Bronchial epithelial cell (primary cell): ENCODE measurements around the gene ATXN10. TPM values are rescaled to one million over a fixed set of nuclear protein-coding genes. Genes with fewer than 3 reads are reported as not detected.

Source experiments
- DNase-seq: peaks from one replicate; pipeline ENCODE4 v3.0.0-alpha.2; 2010; ENCODE audit warnings: low read depth
- FAIRE-seq: peaks from 2 replicates; lab custom pipeline; 2011; peaks lifted over from hg19 to GRCh38; lab: Jason Lieb, UNC
- H3K27me3 ChIP-seq: 2 replicates; pipeline ENCODE4 v1.5.1; 2011; ENCODE audit warnings: low read length; ENCODE audit not compliant: control insufficient read depth, insufficient read depth
- H3K36me3 ChIP-seq: 2 replicates; pipeline ENCODE4 v1.5.1; 2011; ENCODE audit warnings: low read length; ENCODE audit not compliant: control insufficient read depth, insufficient read depth
- H3K4me3 ChIP-seq: 2 replicates; pipeline ENCODE4 v1.5.1; 2011; ENCODE audit warnings: mild to moderate bottlenecking, low read depth, low read length, control low read depth
- total RNA-seq: library from RNA; depleted of rRNA; stranded (reverse); fragments of >200 nt; gene quantifications from 2 replicates; pipeline ENCODE4 v1.2.1, GENCODE V29; 2014
- TF ChIP-seq, protein P1 (sequence below): IDR thresholded peaks from 2 replicates; pipeline ENCODE4 v1.5.1; 2011; ENCODE audit warnings: mild to moderate bottlenecking, moderate library complexity, low read length, control low read depth, inconsistent platforms; ENCODE audit not compliant: insufficient read depth, severe bottlenecking

Gene ATXN10
- total RNA-seq, 1 donor from 2014 or later = 81.9 TPM

DNA sequence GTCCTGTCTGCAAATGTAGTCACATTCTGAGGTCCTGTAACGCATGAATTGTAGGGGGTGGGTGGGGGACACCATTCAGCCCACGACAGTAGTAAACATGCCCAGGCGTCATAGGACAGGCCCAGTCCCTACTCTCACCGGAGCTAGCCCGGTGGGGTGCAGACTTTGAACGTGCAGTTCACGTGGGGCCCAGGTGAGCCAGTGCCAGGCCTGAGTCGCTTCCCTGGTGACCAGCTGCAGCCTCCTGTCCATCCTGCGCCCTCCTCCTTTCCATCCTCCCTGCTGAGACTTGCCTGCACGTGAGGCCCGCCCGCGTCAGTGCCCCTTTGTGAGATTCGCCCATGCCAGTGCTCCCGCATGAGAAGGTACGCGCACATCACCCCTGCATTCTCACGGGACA, 188.6 kb downstream of the ATXN10 start:
- no peak for DNase-seq
- Histone ChIP-seq H3K27me3 (no peaks in the 10 kb centered on the region), H3K36me3 (peaks cover 2% of the 10 kb centered on the region), H3K4me3 (no peak overlapping the region)
- TF ChIP-seq, protein P1, sequence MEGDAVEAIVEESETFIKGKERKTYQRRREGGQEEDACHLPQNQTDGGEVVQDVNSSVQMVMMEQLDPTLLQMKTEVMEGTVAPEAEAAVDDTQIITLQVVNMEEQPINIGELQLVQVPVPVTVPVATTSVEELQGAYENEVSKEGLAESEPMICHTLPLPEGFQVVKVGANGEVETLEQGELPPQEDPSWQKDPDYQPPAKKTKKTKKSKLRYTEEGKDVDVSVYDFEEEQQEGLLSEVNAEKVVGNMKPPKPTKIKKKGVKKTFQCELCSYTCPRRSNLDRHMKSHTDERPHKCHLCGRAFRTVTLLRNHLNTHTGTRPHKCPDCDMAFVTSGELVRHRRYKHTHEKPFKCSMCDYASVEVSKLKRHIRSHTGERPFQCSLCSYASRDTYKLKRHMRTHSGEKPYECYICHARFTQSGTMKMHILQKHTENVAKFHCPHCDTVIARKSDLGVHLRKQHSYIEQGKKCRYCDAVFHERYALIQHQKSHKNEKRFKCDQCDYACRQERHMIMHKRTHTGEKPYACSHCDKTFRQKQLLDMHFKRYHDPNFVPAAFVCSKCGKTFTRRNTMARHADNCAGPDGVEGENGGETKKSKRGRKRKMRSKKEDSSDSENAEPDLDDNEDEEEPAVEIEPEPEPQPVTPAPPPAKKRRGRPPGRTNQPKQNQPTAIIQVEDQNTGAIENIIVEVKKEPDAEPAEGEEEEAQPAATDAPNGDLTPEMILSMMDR = no peak
- no peak for FAIRE-seq

DNA sequence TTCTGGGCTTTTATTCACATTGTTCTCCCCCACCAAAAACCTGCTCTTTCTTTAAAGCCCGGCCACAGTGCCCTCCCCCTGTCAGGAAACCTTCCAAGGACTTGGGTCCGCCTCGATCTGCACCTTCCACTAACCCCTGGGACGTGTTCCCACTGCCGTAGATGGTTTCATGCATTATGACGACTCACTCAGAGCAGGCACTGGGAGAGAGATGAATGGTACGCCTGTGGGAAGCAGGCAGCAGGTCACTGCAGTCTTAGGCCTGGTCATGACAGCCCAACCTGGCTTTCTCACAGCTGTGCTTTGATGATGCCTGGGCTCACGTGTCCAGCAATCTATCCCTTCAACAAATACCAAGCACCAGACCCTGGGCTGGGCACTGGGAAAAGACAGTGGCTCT, 189.6 kb downstream of the ATXN10 start:
- Histone ChIP-seq H3K4me3 (no peak overlapping the region), H3K27me3 (no peaks in the 10 kb centered on the region), H3K36me3 (peaks cover 2% of the 10 kb centered on the region)
- peak; percentile 40 for FAIRE-seq
- TF ChIP-seq, protein P1 = no peak
- DNase-seq = no peak

DNA sequence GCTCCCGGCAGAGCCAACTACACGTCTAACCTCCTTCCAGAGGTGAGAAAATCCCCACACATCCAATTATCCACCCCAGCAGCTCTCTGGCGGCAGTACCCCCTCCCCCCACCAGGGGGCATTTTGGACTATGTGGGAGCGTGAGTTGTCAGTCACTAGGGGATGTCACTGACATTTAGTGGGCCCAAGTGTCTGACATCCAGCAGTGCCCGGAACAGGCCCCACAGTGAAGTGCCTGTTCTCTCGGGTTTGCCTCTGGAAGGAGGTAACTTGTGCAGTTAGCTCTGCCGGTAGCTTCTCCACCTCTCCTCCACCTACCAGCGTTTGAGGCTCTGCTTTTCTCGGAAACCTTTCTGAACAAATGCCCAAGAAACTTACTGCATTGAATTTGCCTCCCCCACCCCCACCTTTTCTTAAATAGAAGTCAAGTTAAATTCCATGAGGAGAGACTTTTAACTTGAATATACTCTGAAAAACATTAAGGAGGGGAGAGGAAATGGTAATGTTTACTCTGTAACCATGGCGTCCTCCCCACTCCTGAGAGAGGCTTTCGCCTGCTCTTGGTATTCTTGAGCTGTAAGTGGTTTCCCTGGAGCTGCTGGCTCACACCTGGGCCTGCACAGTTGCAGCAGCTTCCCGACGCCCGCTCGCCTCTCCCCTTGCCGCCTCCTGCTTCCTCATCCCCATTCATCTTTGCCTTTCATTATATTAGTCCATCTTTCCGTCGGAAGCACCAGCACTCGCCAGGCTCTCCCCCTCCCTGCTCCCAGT, 192.5 kb downstream of the ATXN10 start:
- DNase-seq (peak; percentile 78), FAIRE-seq (peak; percentile 60)
- no peaks in the 10 kb centered on the region for H3K36me3 ChIP-seq
- no peak overlapping the region for H3K4me3 ChIP-seq
- H3K27me3 ChIP-seq = no peaks in the 10 kb centered on the region
- TF ChIP-seq, protein P1 = peak; percentile 87

DNA sequence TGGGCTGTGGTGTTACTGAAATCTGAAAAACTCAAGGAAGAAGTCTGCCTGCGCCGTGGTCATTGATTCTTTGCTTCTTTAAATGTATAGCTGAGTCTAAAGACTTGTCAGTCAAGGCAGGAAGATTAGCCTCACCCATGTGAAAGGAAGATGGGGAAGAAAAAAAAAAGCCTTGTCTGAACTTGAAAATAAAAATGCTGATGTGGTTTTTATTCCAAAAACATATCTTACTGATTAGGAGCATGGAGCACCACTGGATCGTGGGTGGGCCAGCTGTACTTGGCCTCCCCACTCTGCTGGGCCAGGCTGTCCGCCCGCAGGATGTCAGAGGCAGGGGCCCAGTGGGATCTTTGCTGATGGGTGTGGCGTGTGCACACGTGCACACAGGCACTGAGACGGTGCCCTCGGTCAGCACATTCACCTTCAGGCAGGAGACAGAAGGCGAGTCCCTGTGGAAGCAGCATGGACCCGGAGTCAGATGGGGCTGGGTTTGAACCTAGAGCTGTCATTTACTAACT, 193.4 kb downstream of the ATXN10 start:
- Histone ChIP-seq H3K36me3 (no peaks in the 10 kb centered on the region), H3K4me3 (no peak overlapping the region), H3K27me3 (no peaks in the 10 kb centered on the region)
- peak; percentile 14 for DNase-seq
- FAIRE-seq = no peak
- TF ChIP-seq, protein P1 = no peak

DNA sequence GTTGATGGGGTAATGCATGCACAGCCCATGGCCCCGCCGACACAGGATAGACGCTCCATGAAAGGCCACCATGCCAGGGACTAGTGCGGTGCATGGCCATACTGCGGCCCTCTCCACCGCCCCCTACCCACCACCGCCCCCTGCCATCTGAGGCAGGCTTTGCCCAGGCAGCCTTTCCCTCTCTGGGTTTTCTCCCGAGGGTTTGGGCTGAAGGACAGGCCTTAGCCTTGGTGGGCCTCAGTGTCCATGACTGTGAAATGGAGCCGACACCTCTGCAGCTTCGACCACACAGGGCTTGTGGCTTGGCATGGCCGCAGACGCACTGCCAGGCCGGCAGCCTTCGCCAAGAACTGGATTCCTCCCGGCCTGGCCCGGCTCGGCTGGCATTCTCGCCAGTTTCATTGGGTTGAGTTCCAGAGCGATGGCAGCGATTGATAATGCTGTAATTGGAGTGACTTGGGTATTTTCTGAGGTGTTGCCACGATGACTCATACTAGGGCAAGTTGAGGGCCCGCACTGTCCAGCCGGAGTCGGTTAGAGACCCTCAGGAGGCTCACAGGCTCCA, 194.0 kb downstream of the ATXN10 start:
- FAIRE-seq = no peak
- Histone ChIP-seq H3K36me3 (no peaks in the 10 kb centered on the region), H3K4me3 (no peak overlapping the region), H3K27me3 (no peaks in the 10 kb centered on the region)
- no peak for DNase-seq
- TF ChIP-seq, protein P1 = no peak
